ENCODE results near the gene TNS2.

DNA sequence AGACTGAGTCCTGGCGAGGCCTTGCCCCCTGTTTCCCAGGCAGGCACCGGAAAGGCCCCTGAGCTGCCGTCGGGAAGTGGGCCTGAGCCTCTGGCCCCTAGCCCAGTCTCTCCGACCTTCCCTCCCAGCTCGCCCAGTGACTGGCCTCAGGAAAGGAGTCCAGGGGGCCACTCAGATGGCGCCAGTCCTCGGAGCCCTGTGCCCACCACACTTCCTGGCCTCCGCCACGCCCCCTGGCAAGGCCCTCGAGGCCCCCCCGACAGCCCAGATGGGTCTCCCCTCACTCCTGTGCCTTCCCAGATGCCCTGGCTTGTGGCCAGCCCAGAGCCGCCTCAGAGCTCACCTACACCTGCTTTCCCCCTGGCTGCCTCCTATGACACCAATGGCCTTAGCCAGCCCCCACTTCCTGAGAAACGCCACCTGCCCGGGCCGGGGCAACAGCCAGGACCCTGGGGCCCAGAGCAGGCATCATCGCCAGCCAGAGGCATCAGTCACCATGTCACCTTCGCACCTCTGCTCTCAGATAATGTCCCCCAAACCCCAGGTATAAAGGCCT lies 10.9 kb downstream of the TNS2 start:
- TF ChIP-seq POLR2A (IDR thresholded peaks at IDR 0.05; ENCODE audit: low read length) (no peak), GATA1 (IDR thresholded peaks at IDR 0.05; ENCODE audit: low read depth, low read length) (no peak)

All from erythroblast (primary cell).